ENCODE data around the gene TECRL.

DNA sequence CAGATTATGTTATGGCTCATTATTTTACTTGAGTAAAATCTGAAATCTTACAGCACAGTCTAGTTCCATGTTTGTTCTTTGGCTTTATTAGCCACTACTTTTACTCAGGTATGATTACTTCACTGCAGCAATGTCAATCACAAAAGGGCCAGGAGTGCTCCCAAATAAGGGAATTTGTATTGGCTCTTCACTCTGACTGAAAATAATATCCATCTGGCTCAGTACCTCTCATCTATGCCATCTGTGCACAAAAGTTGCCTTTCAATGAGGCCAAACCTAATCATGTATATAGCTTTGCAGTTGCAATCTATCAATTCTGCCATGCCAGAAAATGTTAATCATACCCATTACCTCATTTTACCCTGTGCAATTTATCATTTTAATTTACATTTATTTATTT, 161.1 kb downstream of the TECRL start:
- TF ChIP-seq, protein P1, sequence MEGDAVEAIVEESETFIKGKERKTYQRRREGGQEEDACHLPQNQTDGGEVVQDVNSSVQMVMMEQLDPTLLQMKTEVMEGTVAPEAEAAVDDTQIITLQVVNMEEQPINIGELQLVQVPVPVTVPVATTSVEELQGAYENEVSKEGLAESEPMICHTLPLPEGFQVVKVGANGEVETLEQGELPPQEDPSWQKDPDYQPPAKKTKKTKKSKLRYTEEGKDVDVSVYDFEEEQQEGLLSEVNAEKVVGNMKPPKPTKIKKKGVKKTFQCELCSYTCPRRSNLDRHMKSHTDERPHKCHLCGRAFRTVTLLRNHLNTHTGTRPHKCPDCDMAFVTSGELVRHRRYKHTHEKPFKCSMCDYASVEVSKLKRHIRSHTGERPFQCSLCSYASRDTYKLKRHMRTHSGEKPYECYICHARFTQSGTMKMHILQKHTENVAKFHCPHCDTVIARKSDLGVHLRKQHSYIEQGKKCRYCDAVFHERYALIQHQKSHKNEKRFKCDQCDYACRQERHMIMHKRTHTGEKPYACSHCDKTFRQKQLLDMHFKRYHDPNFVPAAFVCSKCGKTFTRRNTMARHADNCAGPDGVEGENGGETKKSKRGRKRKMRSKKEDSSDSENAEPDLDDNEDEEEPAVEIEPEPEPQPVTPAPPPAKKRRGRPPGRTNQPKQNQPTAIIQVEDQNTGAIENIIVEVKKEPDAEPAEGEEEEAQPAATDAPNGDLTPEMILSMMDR (conservative IDR thresholded peaks at IDR 0.05; ENCODE audit: low read depth, low read length), result no peak
- TF ChIP-seq SMC3 (IDR thresholded peaks at IDR 0.05; ENCODE audit: low read depth, low read length), result no peak
